H9 (cell line): ENCODE results near the gene VDR. TPM values are rescaled to one million over a fixed set of nuclear protein-coding genes. Genes with fewer than 3 reads are reported as not detected.
A peak's percentile ranks its signal among the peaks of the same experiment; 100 is the strongest.

Source experiments
- DNase-seq: peaks from one replicate; pipeline ENCODE4 v3.0.0-alpha.2; 2017
- H2AFZ ChIP-seq: one replicate; pipeline ENCODE4 v1.6.1; 2013; ENCODE audit warnings: mild to moderate bottlenecking, low read length, control low read depth, moderate library complexity
- H2AK5ac ChIP-seq: 2 replicates; pipeline ENCODE4 v1.6.1; 2013; ENCODE audit warnings: low read length, control low read depth, mixed read lengths; ENCODE audit not compliant: insufficient read length
- H2BK120ac ChIP-seq: one replicate; pipeline ENCODE4 v1.6.1; 2013; ENCODE audit warnings: low read depth, mild to moderate bottlenecking, low read length, control low read depth, inconsistent platforms; ENCODE audit not compliant: poor library complexity, severe bottlenecking
- H2BK12ac ChIP-seq: 2 replicates; pipeline ENCODE4 v1.6.1; 2013; ENCODE audit warnings: low read length, control low read depth, mixed read lengths, low read depth; ENCODE audit not compliant: insufficient read length
- H2BK15ac ChIP-seq: 2 replicates; pipeline ENCODE4 v1.6.1; 2013; ENCODE audit warnings: low read depth, low read length, control low read depth
- H2BK20ac ChIP-seq: one replicate; pipeline ENCODE4 v1.6.1; 2013; ENCODE audit warnings: low read depth, mild to moderate bottlenecking, low read length, control low read depth, inconsistent platforms; ENCODE audit not compliant: poor library complexity, severe bottlenecking
- H2BK5ac ChIP-seq: 2 replicates; pipeline ENCODE4 v1.6.1; 2013; ENCODE audit warnings: low read length, control low read depth, mixed read lengths; ENCODE audit not compliant: insufficient read length
- H3K14ac ChIP-seq: 2 replicates; pipeline ENCODE4 v1.6.1; 2013; ENCODE audit warnings: low read length, control low read depth; ENCODE audit not compliant: insufficient read depth
- H3K18ac ChIP-seq: 2 replicates; pipeline ENCODE4 v1.6.1; 2013; ENCODE audit warnings: low read depth, mild to moderate bottlenecking, mixed read lengths, low read length, control low read depth; ENCODE audit not compliant: insufficient read length
- H3K23ac ChIP-seq: 2 replicates; pipeline ENCODE4 v1.6.1; 2013; ENCODE audit warnings: low read length, control low read depth, mixed read lengths, low read depth; ENCODE audit not compliant: insufficient read length
- H3K23me2 ChIP-seq: 2 replicates; pipeline ENCODE4 v1.6.1; 2013; ENCODE audit warnings: low read depth, mild to moderate bottlenecking, mixed read lengths, low read length, control low read depth; ENCODE audit not compliant: insufficient read length, poor library complexity, severe bottlenecking
- H3K27ac ChIP-seq: 2 replicates; pipeline ENCODE4 v1.5.1; 2013; ENCODE audit warnings: low read length, control low read depth, mixed read lengths, low read depth; ENCODE audit not compliant: insufficient read length
- H3K27me3 ChIP-seq: 2 replicates; pipeline ENCODE4 v1.6.1; 2013; ENCODE audit warnings: low read length, control low read depth, inconsistent platforms; ENCODE audit not compliant: insufficient read depth
- H3K4ac ChIP-seq: 2 replicates; pipeline ENCODE4 v1.6.1; 2013; ENCODE audit warnings: low read depth, mild to moderate bottlenecking, control low read depth, inconsistent platforms, low read length, moderate library complexity
- H3K4me1 ChIP-seq: 2 replicates; pipeline ENCODE4 v1.6.1; 2013; ENCODE audit warnings: low read length, control low read depth, inconsistent platforms; ENCODE audit not compliant: insufficient read depth
- H3K4me2 ChIP-seq: 2 replicates; pipeline ENCODE4 v1.6.1; 2013; ENCODE audit warnings: low read length, control low read depth, mixed read lengths; ENCODE audit not compliant: insufficient read length, insufficient read depth
- H3K56ac ChIP-seq: 2 replicates; pipeline ENCODE4 v1.6.1; 2013; ENCODE audit warnings: low read depth, mild to moderate bottlenecking, mixed read lengths, low read length, control low read depth; ENCODE audit not compliant: insufficient read length
- H3K79me1 ChIP-seq: 2 replicates; pipeline ENCODE4 v1.6.1; 2013; ENCODE audit warnings: low read depth, mild to moderate bottlenecking, moderate library complexity, low read length, control low read depth, inconsistent platforms; ENCODE audit not compliant: insufficient read depth, poor library complexity, severe bottlenecking
- H3K79me2 ChIP-seq: 2 replicates; pipeline ENCODE4 v1.6.1; 2013; ENCODE audit warnings: low read length, control low read depth, inconsistent platforms; ENCODE audit not compliant: insufficient read depth
- H3K9ac ChIP-seq: 2 replicates; pipeline ENCODE4 v1.6.1; 2013; ENCODE audit warnings: low read length, control low read depth, mixed read lengths; ENCODE audit not compliant: insufficient read length; ENCODE audit errors: extremely low read depth
- H3K9me3 ChIP-seq: one replicate; pipeline ENCODE4 v1.6.1; 2013; ENCODE audit warnings: low read depth, low read length, inconsistent platforms; ENCODE audit not compliant: control insufficient read depth
- H3T11ph ChIP-seq: one replicate; pipeline ENCODE4 v1.6.1; 2013; ENCODE audit warnings: mild to moderate bottlenecking, low read length, control low read depth, inconsistent platforms
- H4K20me1 ChIP-seq: one replicate; pipeline ENCODE4 v1.6.1; 2013; ENCODE audit not compliant: control insufficient read depth, insufficient read length, insufficient read depth
- H4K5ac ChIP-seq: 2 replicates; pipeline ENCODE4 v1.6.1; 2013; ENCODE audit warnings: low read depth, mild to moderate bottlenecking, mixed read lengths, low read length, control low read depth; ENCODE audit not compliant: insufficient read length
- H4K8ac ChIP-seq: replicated peaks from 2 replicates; pipeline ENCODE4 v1.6.1; 2013; ENCODE audit warnings: low read length, control low read depth, mixed read lengths, low read depth; ENCODE audit not compliant: insufficient read length
- H4K91ac ChIP-seq: 2 replicates; pipeline ENCODE4 v1.6.1; 2013; ENCODE audit warnings: low read depth, mild to moderate bottlenecking, moderate library complexity, mixed read lengths, low read length, control low read depth; ENCODE audit not compliant: insufficient read length
- H3K27ac Mint-ChIP-seq, 3 experiments: 2 replicates in 2 of 3; 3 replicates in 1 of 3; pipeline ENCODE4 v1.8.0; 2020 to 2021; ENCODE audit warnings: mixed read lengths in 3 of 3, mild to moderate bottlenecking in 1 of 3, moderate library complexity in 1 of 3
- H3K27me3 Mint-ChIP-seq: 2 replicates; pipeline ENCODE4 v1.8.0; 2021; ENCODE audit warnings: low read depth, mild to moderate bottlenecking, moderate library complexity, mixed read lengths
- H3K36me3 Mint-ChIP-seq, 3 experiments: 2 replicates in 2 of 3; 3 replicates in 1 of 3; pipeline ENCODE4 v1.8.0; 2020 to 2021; ENCODE audit warnings: low read depth in 3 of 3, mixed read lengths in 3 of 3; ENCODE audit not compliant: insufficient read depth in 1 of 3
- H3K4me1 Mint-ChIP-seq, 2 experiments: 2 replicates each; pipeline ENCODE4 v1.8.0; 2020; ENCODE audit warnings: mixed read lengths in 2 of 2
- H3K4me3 Mint-ChIP-seq, 2 experiments: 2 replicates in 1 of 2; 3 replicates in 1 of 2; pipeline ENCODE4 v1.8.0; 2020 to 2021; ENCODE audit warnings: mild to moderate bottlenecking in 2 of 2, mixed read lengths in 2 of 2, moderate library complexity in 1 of 2
- H3K9me3 Mint-ChIP-seq, 2 experiments: 2 replicates in 1 of 2; 3 replicates in 1 of 2; pipeline ENCODE4 v1.8.0; 2020; ENCODE audit warnings: mild to moderate bottlenecking in 2 of 2, mixed read lengths in 2 of 2, moderate library complexity in 1 of 2
- CTCF ChIP-seq: fragments of 200-600 bp; sonication (generic); conservative IDR thresholded peaks from 3 replicates; pipeline ENCODE4 v1.8.0; 2021; ENCODE audit warnings: antibody characterized with exemption, mild to moderate bottlenecking
- WGBS: extraction: QIAGEN DNeasy Blood & Tissue Kit; methylation state at CpG from one replicate; pipeline ENCODE4 v1.1.7; 2013; ENCODE audit warnings: missing lambda C conversion rate, low lambda C conversion rate, mixed read lengths; ENCODE audit not compliant: insufficient read length; ENCODE audit errors: extremely low coverage; 5-methylcytosine and 5-hydroxymethylcytosine counted together
- total RNA-seq: library from RNA; stranded (reverse); gene quantifications from 2 replicates; pipeline ENCODE4 v1.2.1, GENCODE V29; 2021

Gene VDR
- total RNA-seq, 1 experiment from 2014 or later, result 0.61 TPM

GRCh38 chr12:47909839-47910465, 5.2 kb upstream of the VDR start:
- Histone ChIP-seq H3K18ac (no peak overlapping the region), H2BK5ac (no peak overlapping the region), H3K23ac (no peak overlapping the region), H3K79me2 (no peaks in the 10 kb centered on the region), H2BK120ac (no peak overlapping the region), H3K23me2 (peaks cover 7% of the 10 kb centered on the region), H4K20me1 (no peaks in the 10 kb centered on the region), H4K91ac (no peak overlapping the region), H2BK12ac (no peak overlapping the region), H2BK15ac (no peak overlapping the region), H2BK20ac (no peak overlapping the region), H2AK5ac (no peak overlapping the region), H3K56ac (no peak overlapping the region), H3T11ph (no peak overlapping the region), H3K9me3 (no peaks in the 10 kb centered on the region), H3K9ac (no peak overlapping the region), H3K4me1 (no peaks in the 10 kb centered on the region), H4K5ac (no peak overlapping the region), H3K27me3 (peaks cover 13% of the 10 kb centered on the region; the same call in 1 of the 2 replicates), H3K4me2 (no peak overlapping the region), H3K14ac (no peak overlapping the region), H3K27ac (no peak overlapping the region), H3K79me1 (no peaks in the 10 kb centered on the region), H2AFZ (no peak overlapping the region), H3K4ac (no peak overlapping the region), H4K8ac (no peak overlapping the region)
- no CpG with 5 or more reads among the region's 4 CpGs for WGBS
- Mint-ChIP-seq H3K4me1 (peaks cover 5 to 11% of the 10 kb centered on the region in 2 experiments; a peak in 3 of 4 replicates), H3K9me3 (peaks cover 0 to 4% of the 10 kb centered on the region in 2 experiments; a peak in 2 of 5 replicates), H3K36me3 (no peaks in the 10 kb centered on the region), H3K27ac (peak overlapping the region in 1 of 3 experiments; percentile 36; a peak in 1 of 7 replicates), H3K27me3 (peaks cover 76% of the 10 kb centered on the region), H3K4me3 (no peak overlapping the region)
- no peak for DNase-seq
- TF ChIP-seq CTCF, result no peak
